Peyer's patch (tissue), 4 donors: ENCODE measurements around the gene HNRNPR.

Experiments
- POLR2A ChIP-seq, 2 donors: fragments of 450-650 bp; IDR thresholded peaks; one replicate each; pipeline ENCODE4 v1.5.1; 2017; ENCODE audit warnings: antibody characterized with exemption in 2 of 2, mild to moderate bottlenecking in 2 of 2, moderate library complexity in 2 of 2
- TF ChIP-seq, protein P1 (sequence below), 6 experiments: fragments of 450-650 bp in 4 of 6; fragments of 200-600 bp in 2 of 6; sonication (generic) in 1 of 6; IDR thresholded peaks; one replicate each; pipeline ENCODE4 v1.5.1; 2017 to 2019; ENCODE audit warnings: antibody characterized with exemption in 6 of 6, mild to moderate bottlenecking in 3 of 6, moderate library complexity in 1 of 6

DNA sequence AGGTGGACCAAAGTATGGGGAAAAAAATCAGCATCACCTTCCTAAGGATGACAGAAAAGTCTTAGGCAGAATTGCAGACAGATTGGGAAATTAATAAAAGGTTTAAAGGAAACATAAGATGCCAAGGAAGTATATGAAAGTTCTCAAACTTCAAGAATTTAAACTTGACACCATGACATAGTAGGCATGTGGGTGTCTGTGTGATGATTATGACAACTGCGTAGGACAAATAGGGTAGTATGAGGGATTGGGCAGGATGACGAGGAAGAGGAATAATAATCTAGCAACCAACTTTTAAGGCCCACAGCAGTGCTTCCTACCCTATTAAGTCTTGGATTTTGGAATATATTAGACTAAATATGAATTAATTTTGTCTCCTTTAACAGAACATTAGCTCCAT, 52.4 kb downstream of the HNRNPR start:
- TF ChIP-seq, protein P1, sequence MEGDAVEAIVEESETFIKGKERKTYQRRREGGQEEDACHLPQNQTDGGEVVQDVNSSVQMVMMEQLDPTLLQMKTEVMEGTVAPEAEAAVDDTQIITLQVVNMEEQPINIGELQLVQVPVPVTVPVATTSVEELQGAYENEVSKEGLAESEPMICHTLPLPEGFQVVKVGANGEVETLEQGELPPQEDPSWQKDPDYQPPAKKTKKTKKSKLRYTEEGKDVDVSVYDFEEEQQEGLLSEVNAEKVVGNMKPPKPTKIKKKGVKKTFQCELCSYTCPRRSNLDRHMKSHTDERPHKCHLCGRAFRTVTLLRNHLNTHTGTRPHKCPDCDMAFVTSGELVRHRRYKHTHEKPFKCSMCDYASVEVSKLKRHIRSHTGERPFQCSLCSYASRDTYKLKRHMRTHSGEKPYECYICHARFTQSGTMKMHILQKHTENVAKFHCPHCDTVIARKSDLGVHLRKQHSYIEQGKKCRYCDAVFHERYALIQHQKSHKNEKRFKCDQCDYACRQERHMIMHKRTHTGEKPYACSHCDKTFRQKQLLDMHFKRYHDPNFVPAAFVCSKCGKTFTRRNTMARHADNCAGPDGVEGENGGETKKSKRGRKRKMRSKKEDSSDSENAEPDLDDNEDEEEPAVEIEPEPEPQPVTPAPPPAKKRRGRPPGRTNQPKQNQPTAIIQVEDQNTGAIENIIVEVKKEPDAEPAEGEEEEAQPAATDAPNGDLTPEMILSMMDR (IDR thresholded peaks at IDR 0.05), result no peak
- TF ChIP-seq POLR2A (IDR thresholded peaks at IDR 0.05), result no peak
